Suprapubic skin (tissue), 4 donors: ENCODE results near the gene SYT8. TPM values are rescaled to one million over a fixed set of nuclear protein-coding genes. Genes with fewer than 3 reads are reported as not detected.

Experiments
- DNase-seq, 2 donors: peaks; one replicate each; pipeline ENCODE4 v3.0.0-alpha.2; 2019; ENCODE audit warnings: low spot score in 2 of 2
- H3K27ac ChIP-seq: fragments of 200-600 bp; sonication (generic); one replicate; pipeline ENCODE4 v1.5.1; 2019
- H3K27me3 ChIP-seq: fragments of 200-600 bp; sonication (generic); one replicate; pipeline ENCODE4 v1.5.1; 2019
- H3K36me3 ChIP-seq: fragments of 200-600 bp; sonication (generic); one replicate; pipeline ENCODE4 v1.5.1; 2019
- H3K4me1 ChIP-seq: fragments of 200-600 bp; sonication (generic); one replicate; pipeline ENCODE4 v1.5.1; 2019
- H3K4me3 ChIP-seq: fragments of 200-600 bp; sonication (generic); one replicate; pipeline ENCODE4 v1.5.1; 2019; ENCODE audit warnings: mild to moderate bottlenecking
- H3K9me3 ChIP-seq: fragments of 200-600 bp; sonication (generic); one replicate; pipeline ENCODE4 v1.5.1; 2019
- CTCF ChIP-seq, 2 donors: fragments of 200-600 bp in 1 of 2; fragments of 450-650 bp in 1 of 2; sonication (generic) in 1 of 2; IDR thresholded peaks; one replicate each; pipeline ENCODE4 v1.5.1; 2016 to 2019; ENCODE audit warnings: antibody characterized with exemption in 2 of 2, mild to moderate bottlenecking in 1 of 2, moderate library complexity in 1 of 2
- EP300 ChIP-seq: sonication (generic); formaldehyde crosslinking; IDR thresholded peaks from one replicate; pipeline ENCODE4 v1.6.1; 2017; ENCODE audit warnings: antibody characterized with exemption
- POLR2A ChIP-seq, 2 donors: fragments of 450-650 bp; IDR thresholded peaks; one replicate each; pipeline ENCODE4 v1.6.1; 2017; ENCODE audit warnings: antibody characterized with exemption in 2 of 2, mild to moderate bottlenecking in 2 of 2, moderate library complexity in 2 of 2
- POLR2AphosphoS5 ChIP-seq, 3 donors: sonication (generic); formaldehyde crosslinking; IDR thresholded peaks; one replicate each; pipeline ENCODE4 v1.6.1; 2017; ENCODE audit warnings: antibody characterized with exemption in 3 of 3
- WGBS: methylation state at CpG from one replicate; pipeline ENCODE4 v1.1.5; 2018; 5-methylcytosine and 5-hydroxymethylcytosine counted together
- total RNA-seq, 4 donors: library from RNA; depleted of rRNA; stranded (reverse); fragments of >200 nt; gene quantifications; one replicate each; pipeline ENCODE4 v1.1.0, GENCODE V29; 2016

Gene SYT8
- total RNA-seq, 4 donors from 2014 or later, result 141 to 280 (median 193) TPM

- H3K36me3 ChIP-seq, result no peaks in the 10 kb centered on the region
- 30% methylated on average over 21 of the region's 27 CpGs for WGBS
- H3K4me1 ChIP-seq, result peaks cover 79% of the 10 kb centered on the region
- no peaks in the 10 kb centered on the region for H3K9me3 ChIP-seq
- H3K27me3 ChIP-seq, result no peaks in the 10 kb centered on the region
- H3K27ac ChIP-seq, result peak overlapping the region; percentile 23
- DNase-seq, result peak in 1 of 2 donors; percentile 65
- no peak for TF ChIP-seq CTCF (IDR thresholded peaks at IDR 0.05)
- TF ChIP-seq POLR2AphosphoS5 (IDR thresholded peaks at IDR 0.05), result peak in 1 of 3 donors; percentile 22
- TF ChIP-seq EP300, result no peak
- H3K4me3 ChIP-seq, result no peak overlapping the region
Observed at GRCh38 chr11:1827095-1827813, 7.5 kb upstream of the SYT8 start.

DNA sequence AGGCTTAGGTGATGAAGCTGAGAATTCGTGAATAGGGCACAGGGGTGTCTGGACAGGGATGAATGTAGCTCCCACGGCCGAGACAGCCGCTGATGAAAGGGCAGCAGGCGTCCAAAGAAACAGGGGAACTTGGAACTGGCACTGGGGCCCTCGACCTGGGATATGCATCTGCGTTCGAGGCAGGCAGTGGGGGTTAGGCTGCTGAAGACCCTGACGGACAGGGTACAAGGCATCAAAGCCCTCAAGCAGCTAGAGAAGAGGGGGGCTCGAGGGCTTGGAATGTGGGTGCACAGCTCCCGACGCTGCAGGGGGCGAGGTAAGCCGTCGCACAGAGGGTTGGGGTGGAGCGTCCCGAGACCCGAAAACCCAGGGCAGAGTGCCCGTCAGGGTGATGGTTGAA, 6.9 kb upstream of the SYT8 start:
- Histone ChIP-seq H3K4me1 (peaks cover 83% of the 10 kb centered on the region), H3K27ac (no peak overlapping the region), H3K9me3 (no peaks in the 10 kb centered on the region), H3K36me3 (no peaks in the 10 kb centered on the region), H3K27me3 (no peaks in the 10 kb centered on the region), H3K4me3 (no peak overlapping the region)
- TF ChIP-seq CTCF (IDR thresholded peaks at IDR 0.05) (no peak), POLR2A (IDR thresholded peaks at IDR 0.05) (no peak), POLR2AphosphoS5 (IDR thresholded peaks at IDR 0.05) (no peak)
- DNase-seq, result no peak
- WGBS, result 72% methylated on average over 19 of the region's 19 CpGs

- peaks cover 88% of the 10 kb centered on the region for H3K4me1 ChIP-seq
- no peak for DNase-seq
- WGBS, result 84% methylated on average over 4 of the region's 12 CpGs
Observed at GRCh38 chr11:1828542-1828941, 6.2 kb upstream of the SYT8 start.

DNA sequence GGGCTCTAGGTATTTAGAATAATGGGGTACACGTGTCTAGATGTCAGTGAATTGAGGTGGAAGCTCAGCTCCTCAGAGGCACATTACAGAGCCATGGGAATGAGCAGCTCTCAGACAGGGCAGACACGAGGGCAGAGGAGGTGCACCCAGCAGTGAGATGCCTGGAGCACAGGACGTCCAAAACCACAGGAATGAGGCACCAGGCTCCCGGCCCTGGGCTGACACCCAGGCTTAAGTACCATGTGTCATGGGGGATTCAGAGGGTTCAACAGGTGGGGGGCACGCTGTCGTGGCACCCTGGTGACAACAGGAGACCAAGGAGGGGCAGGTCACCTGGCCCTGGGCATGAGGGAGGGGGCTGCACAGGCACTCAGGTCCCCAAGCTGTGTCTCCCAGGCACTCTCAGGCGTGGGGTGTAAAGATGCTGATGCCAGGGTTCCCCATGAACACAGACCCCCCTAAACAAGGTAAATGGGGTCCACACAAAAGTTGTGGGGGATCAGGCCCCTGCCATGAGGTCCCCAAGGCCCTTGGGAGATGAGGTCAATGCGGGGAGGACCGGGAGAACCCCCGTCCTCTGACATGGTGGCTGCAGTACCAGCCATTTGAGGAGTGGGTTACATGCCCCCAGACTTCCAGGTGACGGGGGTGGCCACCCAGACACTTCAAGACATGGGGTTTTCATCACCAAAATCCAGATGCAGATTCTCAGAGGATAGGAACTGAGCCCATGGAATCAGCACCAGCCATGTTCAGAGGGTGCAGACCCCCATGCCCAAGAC, 5.6 kb upstream of the SYT8 start:
- no peaks in the 10 kb centered on the region for H3K27me3 ChIP-seq
- no peak overlapping the region for H3K4me3 ChIP-seq
- peaks cover 87% of the 10 kb centered on the region for H3K4me1 ChIP-seq
- TF ChIP-seq CTCF (IDR thresholded peaks at IDR 0.05), result no peak
- no peak for TF ChIP-seq EP300
- TF ChIP-seq POLR2A (IDR thresholded peaks at IDR 0.05), result no peak
- no peak for TF ChIP-seq POLR2AphosphoS5 (IDR thresholded peaks at IDR 0.05)
- no peaks in the 10 kb centered on the region for H3K36me3 ChIP-seq
- no peak overlapping the region for H3K27ac ChIP-seq
- no peaks in the 10 kb centered on the region for H3K9me3 ChIP-seq
- WGBS, result 73% methylated on average over 7 of the region's 11 CpGs
- no peak for DNase-seq

More at GRCh38 chr11:1828542-1828941, 6.2 kb upstream of the SYT8 start:
- Histone ChIP-seq H3K4me3 (no peak overlapping the region), H3K27me3 (no peaks in the 10 kb centered on the region), H3K36me3 (no peaks in the 10 kb centered on the region), H3K27ac (no peak overlapping the region), H3K9me3 (no peaks in the 10 kb centered on the region)
- TF ChIP-seq EP300 (no peak), CTCF (IDR thresholded peaks at IDR 0.05) (no peak), POLR2AphosphoS5 (IDR thresholded peaks at IDR 0.05) (no peak), POLR2A (IDR thresholded peaks at IDR 0.05) (no peak)

GRCh38 chr11:1830004-1830321, 4.8 kb upstream of the SYT8 start:
- peak overlapping the region; percentile 53 for H3K27ac ChIP-seq
- H3K4me3 ChIP-seq, result no peak overlapping the region

More at GRCh38 chr11:1830004-1830321, 4.8 kb upstream of the SYT8 start:
- DNase-seq, result no peak
- H3K27me3 ChIP-seq, result no peaks in the 10 kb centered on the region
- H3K9me3 ChIP-seq, result no peaks in the 10 kb centered on the region
- WGBS, result 37% methylated on average over 6 of the region's 6 CpGs
- TF ChIP-seq POLR2A (IDR thresholded peaks at IDR 0.05), result no peak
- TF ChIP-seq EP300, result no peak
- no peak for TF ChIP-seq CTCF (IDR thresholded peaks at IDR 0.05)
- no peak for TF ChIP-seq POLR2AphosphoS5 (IDR thresholded peaks at IDR 0.05)
- H3K36me3 ChIP-seq, result no peaks in the 10 kb centered on the region
- H3K4me1 ChIP-seq, result peaks cover 87% of the 10 kb centered on the region
